Hepatic stellate cell (primary cell): ENCODE data around the gene NTRK1.
A peak's percentile ranks its signal among the peaks of the same experiment; 100 is the strongest.

ENCODE experiments used
- DNase-seq: peaks from one replicate; pipeline ENCODE4 v3.0.0; 2011; ENCODE audit warnings: low spot score

NTRK1 gene

GRCh38 chr1:156898161-156898566 lies 37.5 kb downstream of the NTRK1 start:
- peak; percentile 61 for DNase-seq

- DNase-seq, result no peak
These were observed 38.5 kb downstream of the NTRK1 start for GRCh38 chr1:156898971-156899664.

- peak; percentile 71 for DNase-seq
These were observed 39.5 kb downstream of the NTRK1 start for GRCh38 chr1:156899956-156900718.

- DNase-seq, result no peak
These were observed 40.4 kb downstream of the NTRK1 start for GRCh38 chr1:156900896-156901589.

- no peak for DNase-seq
These were observed 40.9 kb downstream of the NTRK1 start for GRCh38 chr1:156901590-156901900.

- DNase-seq, result no peak
These were observed 41.6 kb downstream of the NTRK1 start for GRCh38 chr1:156901966-156902915.

- no peak for DNase-seq
These were observed 42.8 kb downstream of the NTRK1 start for GRCh38 chr1:156903328-156904091.

- DNase-seq, result no peak
These were observed 43.7 kb downstream of the NTRK1 start for GRCh38 chr1:156904187-156904959.

GRCh38 chr1:156905176-156905575 lies 44.5 kb downstream of the NTRK1 start:
- DNase-seq, result no peak

- no peak for DNase-seq
These were observed 45.0 kb downstream of the NTRK1 start for GRCh38 chr1:156905651-156906050.

- no peak for DNase-seq
These were observed 45.7 kb downstream of the NTRK1 start for GRCh38 chr1:156906206-156906906.

GRCh38 chr1:156908541-156908940 lies 47.9 kb downstream of the NTRK1 start:
- no peak for DNase-seq

GRCh38 chr1:156908955-156909354 lies 48.3 kb downstream of the NTRK1 start:
- no peak for DNase-seq

- DNase-seq, result no peak
These were observed 49.0 kb downstream of the NTRK1 start for GRCh38 chr1:156909671-156910070.

- DNase-seq, result no peak
These were observed 49.7 kb downstream of the NTRK1 start for GRCh38 chr1:156910309-156910782.

- DNase-seq, result no peak
These were observed 51.1 kb downstream of the NTRK1 start for GRCh38 chr1:156911577-156912298.

- no peak for DNase-seq
These were observed 51.6 kb downstream of the NTRK1 start for GRCh38 chr1:156912310-156912709.

- no peak for DNase-seq
These were observed 52.5 kb downstream of the NTRK1 start for GRCh38 chr1:156912861-156913808.
